ENCODE measurements around the gene USE1.
"Not testable (repeated sequence)": the region's sequence is repeated elsewhere in the genome, so short reads cannot be mapped to it uniquely, and the experiment has no call there.

USE1 gene, protein sequence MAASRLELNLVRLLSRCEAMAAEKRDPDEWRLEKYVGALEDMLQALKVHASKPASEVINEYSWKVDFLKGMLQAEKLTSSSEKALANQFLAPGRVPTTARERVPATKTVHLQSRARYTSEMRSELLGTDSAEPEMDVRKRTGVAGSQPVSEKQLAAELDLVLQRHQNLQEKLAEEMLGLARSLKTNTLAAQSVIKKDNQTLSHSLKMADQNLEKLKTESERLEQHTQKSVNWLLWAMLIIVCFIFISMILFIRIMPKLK

DNA sequence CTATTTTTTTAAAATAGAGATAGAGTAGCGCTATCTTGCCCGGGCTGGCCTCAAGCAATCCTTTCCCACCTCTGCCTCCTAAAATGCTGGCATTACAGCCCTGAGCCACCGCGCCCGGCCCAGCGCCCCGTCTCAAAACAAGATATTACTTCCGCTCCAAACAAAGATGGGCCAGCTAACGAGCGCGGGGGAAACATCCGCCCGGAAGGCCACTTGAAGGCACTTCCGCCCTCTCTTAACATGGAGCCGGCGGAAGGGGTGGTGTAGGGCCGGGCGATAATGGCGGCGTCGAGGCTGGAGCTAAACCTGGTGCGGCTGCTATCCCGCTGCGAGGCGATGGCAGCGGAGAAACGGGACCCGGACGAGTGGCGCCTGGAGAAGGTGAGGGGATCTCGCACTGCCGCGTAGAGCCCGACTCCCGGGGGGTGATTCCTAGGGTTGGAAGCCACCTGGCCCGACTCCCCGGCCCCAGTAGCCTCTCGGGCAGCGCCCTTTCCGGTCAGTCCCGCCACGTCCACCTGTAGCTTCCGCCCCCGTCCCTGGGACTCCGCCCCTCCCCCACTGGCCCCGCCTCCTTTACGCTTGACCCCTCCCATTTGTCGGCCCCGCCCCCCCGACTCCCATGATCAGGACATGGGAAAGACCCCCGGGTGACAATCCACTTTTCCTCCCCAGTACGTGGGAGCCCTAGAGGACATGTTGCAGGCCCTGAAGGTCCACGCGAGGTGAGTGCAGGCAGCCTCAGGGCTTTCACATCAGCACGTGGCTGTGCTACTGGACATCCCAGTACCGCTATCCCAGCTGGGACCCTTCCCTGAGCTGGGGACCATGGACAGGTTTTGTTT lies at the start of gene USE1:
Gene USE1 (plus strand): TSS at position 231 of the 845 bp plus-strand sequence. CDS start 49 bp downstream, at position 280.
- in situ Hi-C loops (cut with HindIII; ENCODE audit: low pct_unique_long_range_greater_than_20kb, low sequenced_read_pairs): no loop called here
- TF ChIP-seq JUND (IDR thresholded peaks at IDR 0.05; ENCODE audit: low read depth): no peak
- peak; percentile 81 to 92 for DNase-seq (ENCODE audit: low read depth in 1 of 2, low spot score in 1 of 2)

DNA sequence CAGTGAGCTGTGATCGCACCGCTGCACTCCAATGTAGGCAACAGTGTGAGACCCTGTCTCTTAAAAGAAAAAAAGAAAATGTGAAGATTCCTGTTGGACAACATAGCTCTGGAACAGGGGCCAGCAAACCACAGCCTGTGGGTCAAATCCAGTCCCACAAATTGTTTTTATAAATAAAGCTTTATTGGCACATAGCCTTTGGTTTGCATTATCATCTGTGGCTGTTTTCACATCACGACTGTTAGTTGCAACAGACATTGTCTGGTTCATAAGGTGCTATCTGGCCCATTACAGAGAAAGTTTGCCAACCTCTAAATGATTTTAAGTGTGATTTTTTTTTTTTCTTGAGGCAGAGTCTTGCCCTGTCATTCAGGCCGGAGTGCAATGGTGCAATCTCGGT lies 49.4 kb upstream of the USE1 start:
- no peak for TF ChIP-seq JUND (IDR thresholded peaks at IDR 0.05; ENCODE audit: low read depth)
- no peak for DNase-seq (ENCODE audit: low read depth in 1 of 2, low spot score in 1 of 2)
- in situ Hi-C loops (cut with HindIII; ENCODE audit: low pct_unique_long_range_greater_than_20kb, low sequenced_read_pairs): no loop called here

DNA sequence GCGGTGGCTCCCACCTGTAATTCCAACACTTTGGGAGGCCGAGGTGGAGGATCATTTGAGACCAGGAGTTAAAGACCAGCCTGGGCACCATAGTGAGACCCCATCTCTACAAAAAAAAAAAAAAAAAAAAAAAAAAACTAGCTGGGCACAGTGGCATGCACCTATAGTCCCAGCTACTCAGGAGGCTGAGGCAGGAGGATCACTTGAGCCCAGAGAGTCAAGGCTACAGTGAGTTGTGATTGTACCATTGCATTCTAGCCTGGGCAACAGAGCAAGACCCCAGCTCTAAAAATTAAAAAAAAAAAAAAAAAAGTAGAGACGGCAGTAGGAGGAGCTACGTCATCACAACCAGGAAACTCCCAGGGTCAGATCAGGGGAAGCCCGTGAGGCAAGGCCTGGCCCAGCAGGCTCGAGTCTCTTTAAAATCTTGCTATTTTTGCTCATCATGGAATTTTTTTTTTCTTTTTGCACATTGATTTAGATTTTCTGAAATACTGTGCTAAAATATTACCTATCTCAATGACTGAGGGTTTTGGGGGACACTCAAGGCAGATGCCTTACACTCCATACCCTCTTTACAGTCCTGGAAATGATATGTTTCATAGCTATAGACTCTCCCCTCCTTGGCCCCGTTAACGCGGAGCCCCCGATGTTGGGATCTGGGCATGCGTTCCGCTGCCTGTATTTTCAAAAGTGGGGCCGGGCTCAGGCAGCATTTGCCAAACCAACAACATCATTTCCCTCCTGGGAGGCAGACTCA lies 44.4 kb upstream of the USE1 start:
- no peak for DNase-seq (ENCODE audit: low read depth in 1 of 2, low spot score in 1 of 2)
- no peak for TF ChIP-seq JUND (IDR thresholded peaks at IDR 0.05; ENCODE audit: low read depth)
- in situ Hi-C loops (cut with HindIII; ENCODE audit: low pct_unique_long_range_greater_than_20kb, low sequenced_read_pairs): no loop called here

DNA sequence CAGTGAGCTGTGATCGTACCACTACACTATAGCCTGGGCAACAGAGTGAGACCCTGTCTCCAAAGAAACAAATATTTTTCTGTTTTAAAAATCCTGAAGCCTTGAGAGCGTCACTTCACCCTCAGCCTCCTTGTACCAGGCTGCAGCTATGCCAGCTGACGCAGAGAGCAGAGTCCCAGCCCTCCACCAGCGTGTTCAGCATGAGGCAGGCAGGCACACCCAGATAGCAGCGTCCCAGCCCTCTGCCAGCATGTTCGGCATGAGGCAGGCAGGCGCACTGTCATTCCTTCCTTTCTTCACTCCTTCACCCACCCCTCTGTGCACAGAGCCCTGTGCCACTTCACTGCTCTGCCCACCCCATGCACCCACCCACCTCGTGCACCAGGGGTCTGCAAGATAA lies 43.3 kb upstream of the USE1 start:
- in situ Hi-C loops (cut with HindIII; ENCODE audit: low pct_unique_long_range_greater_than_20kb, low sequenced_read_pairs): no loop called here
- no peak for TF ChIP-seq JUND (IDR thresholded peaks at IDR 0.05; ENCODE audit: low read depth)
- DNase-seq (ENCODE audit: low read depth in 1 of 2, low spot score in 1 of 2): no peak

DNA sequence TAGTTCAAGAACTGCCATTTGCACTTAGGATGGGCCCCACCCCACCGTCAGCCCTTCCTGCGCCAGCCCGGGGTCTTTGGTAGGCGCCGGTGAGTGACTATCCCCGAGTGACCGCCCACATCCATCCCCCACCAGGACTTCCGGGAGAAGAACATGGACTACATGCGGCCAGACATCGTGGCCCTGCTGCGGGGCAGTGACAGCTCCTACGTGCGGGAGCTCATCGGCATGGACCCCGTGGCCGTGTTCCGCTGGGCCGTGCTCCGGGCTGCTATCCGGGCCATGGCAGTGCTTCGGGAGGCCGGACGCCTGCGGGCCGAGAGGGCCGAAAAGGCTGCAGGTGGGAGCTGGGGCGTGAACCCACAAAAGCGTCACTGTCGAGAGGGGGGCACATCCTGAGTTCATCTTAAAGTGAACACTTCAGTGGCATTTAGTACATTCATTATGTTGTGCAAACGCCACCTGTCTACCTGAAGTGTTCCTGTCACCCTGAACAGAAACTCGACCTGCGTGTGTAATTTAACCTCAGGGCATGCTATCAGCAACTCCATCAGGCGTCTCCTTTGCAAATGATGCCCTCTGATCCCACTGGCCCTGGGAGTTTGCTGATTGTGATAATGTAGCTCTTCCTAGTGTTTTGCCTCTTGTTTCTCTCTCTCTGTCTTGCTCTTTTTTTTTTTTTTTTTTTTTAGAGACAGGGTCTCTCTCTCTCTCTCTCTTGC lies 42.4 kb upstream of the USE1 start:
- in situ Hi-C loops (cut with HindIII; ENCODE audit: low pct_unique_long_range_greater_than_20kb, low sequenced_read_pairs): no loop called here
- DNase-seq (ENCODE audit: low read depth in 1 of 2, low spot score in 1 of 2): peak in 1 of 2 experiments; percentile 23
- TF ChIP-seq JUND (IDR thresholded peaks at IDR 0.05; ENCODE audit: low read depth): no peak

DNA sequence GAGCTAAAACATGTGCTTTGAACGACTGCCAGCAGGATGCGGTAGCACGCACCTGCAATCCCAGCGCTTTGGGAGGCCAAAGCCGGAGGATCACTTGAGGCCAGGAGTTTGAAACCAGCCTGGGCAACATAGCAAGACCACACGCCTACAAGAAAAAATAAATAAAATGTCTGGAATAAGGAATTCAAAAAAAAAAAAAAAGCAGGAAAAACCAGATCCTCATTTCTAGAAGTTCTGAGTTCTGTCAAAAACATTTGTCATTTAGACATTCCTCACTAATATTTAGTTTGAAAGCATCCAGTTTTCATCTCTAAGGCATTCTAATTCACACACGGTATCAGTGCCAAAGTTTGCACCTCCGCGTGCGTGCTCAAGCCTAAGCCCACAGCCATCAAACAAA lies 36.9 kb upstream of the USE1 start:
- DNase-seq (ENCODE audit: low read depth in 1 of 2, low spot score in 1 of 2): no peak
- no peak for TF ChIP-seq JUND (IDR thresholded peaks at IDR 0.05; ENCODE audit: low read depth)
- in situ Hi-C loops (cut with HindIII; ENCODE audit: low pct_unique_long_range_greater_than_20kb, low sequenced_read_pairs): no loop called here

DNA sequence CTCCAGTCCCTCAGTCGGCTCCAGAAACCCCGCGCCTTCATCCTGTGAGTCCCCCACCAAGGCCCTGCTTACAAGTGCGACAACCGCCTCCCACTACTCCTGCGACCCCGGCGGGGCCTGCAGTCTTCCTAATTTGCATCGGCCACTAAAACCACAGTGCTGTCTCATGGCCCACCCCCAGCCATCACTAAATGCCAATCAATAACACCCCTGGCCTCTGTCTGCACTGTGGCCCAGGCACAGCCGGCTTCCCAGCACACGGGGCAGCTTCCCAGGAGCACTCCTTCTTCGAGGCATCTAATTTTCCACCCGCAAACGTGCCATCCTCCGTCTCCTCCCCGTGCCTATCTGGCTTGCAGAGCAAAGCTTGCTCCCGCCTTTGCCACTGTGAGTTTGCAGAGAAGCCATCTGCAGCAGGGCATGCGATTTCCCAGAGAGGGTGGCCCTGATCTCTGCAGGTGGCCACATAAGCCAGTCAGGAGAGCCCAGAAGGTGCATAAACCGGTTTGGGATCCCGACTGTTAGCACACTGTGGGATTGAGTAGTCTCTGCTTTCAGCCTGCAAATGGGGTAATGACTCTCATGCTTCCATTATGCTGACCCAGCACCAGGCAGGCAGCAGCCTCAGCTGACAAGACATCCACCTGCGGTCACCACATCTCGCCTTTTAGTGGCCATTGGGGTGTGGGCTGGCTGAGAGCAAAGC lies 34.0 kb upstream of the USE1 start:
- TF ChIP-seq JUND (IDR thresholded peaks at IDR 0.05; ENCODE audit: low read depth): no peak
- DNase-seq (ENCODE audit: low read depth in 1 of 2, low spot score in 1 of 2): no peak
- in situ Hi-C loops (cut with HindIII; ENCODE audit: low pct_unique_long_range_greater_than_20kb, low sequenced_read_pairs): no loop called here

DNA sequence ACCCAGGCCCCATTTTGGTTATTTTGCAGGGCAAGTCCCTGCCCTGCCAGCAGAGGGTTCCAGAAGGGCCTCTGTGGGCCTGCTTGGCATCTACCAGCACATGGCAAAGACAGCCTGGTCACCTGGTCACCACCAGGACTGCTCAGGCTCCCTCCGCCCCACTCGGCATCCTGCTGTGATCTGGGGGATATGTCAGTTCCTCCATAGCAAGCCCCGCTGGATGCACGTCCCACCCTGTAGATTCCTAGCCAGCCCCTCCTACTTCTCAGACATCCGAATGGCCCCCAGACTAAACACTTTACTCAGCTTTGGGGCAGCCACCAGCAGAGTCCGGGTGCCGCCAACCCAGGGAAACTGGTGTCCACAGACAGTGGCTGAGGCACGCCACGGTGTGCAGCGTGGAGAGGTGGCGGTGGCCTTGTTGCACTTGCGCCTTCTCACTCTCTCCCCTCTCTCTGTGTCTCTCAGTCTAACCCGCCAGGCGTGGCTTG lies 31.8 kb upstream of the USE1 start:
- TF ChIP-seq JUND (IDR thresholded peaks at IDR 0.05; ENCODE audit: low read depth): no peak
- in situ Hi-C loops (cut with HindIII; ENCODE audit: low pct_unique_long_range_greater_than_20kb, low sequenced_read_pairs): no loop called here
- no peak for DNase-seq (ENCODE audit: low read depth in 1 of 2, low spot score in 1 of 2)

DNA sequence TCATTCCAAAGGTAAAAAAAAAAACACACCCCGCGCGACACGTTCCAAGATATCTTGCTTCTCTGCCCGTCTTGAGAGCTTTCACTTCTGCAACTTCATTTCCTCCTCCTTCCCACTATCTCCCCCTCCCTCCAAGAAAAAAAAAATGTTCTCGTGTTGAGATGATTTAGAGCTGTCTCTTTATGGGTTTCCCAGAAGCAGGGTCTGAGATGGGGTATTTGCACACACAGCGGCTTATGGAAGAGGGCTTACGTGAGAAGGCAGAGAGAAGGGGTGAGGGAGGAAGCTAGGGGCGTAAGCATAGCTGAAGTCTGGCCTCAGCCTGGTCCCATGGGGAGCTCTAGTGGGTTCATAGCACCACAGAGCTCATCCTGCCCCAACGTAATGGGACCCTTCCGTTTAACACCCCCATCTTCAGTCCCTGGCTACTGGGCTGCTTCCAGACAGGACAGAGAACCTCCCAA lies 31.3 kb upstream of the USE1 start:
- DNase-seq (ENCODE audit: low read depth in 1 of 2, low spot score in 1 of 2): no peak
- no peak for TF ChIP-seq JUND (IDR thresholded peaks at IDR 0.05; ENCODE audit: low read depth)
- in situ Hi-C loops (cut with HindIII; ENCODE audit: low pct_unique_long_range_greater_than_20kb, low sequenced_read_pairs): no loop called here

DNA sequence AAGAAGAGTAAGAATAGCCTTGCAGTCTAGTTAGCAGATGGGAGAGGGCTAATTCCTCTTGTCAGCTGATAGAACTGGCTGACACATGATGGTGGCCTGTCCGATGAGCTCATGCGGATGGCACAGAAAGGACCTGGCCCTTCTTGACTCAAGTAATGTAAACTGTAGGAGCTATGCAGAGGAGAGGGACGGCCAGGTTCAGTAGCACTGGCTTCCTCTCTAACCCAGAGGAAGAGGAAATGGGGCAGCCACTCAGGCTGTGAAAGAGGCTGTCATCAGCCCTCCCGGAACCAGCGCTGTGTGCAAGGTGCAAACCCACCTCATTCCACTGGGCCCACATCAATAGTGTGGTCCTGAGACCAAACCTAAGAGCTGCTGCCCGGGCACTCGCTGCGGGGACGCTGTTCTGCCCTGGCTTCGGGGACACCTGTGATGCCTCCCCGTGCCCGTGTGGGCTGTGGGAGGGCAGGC lies 30.8 kb upstream of the USE1 start:
- TF ChIP-seq JUND (IDR thresholded peaks at IDR 0.05; ENCODE audit: low read depth): no peak
- no peak for DNase-seq (ENCODE audit: low read depth in 1 of 2, low spot score in 1 of 2)
- in situ Hi-C loops (cut with HindIII; ENCODE audit: low pct_unique_long_range_greater_than_20kb, low sequenced_read_pairs): no loop called here

DNA sequence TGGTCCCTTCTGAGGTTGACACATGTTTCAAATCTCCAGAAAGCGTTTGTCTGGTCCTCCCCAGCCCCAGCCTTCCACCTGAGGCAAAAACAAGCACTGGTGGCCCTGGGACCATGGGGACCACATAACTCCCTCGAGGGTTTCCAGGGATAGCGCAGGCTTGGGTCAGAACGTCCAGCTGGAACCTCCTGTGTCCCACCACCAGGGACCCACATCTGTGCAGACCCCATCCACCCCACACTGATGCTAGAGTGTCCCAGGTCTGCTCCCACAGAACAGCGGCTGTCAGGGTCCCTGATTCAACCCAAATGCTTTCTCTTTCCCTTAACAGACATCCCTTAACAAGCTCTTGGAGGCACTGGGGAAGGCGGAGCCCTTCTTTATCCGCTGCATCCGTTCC lies 29.6 kb upstream of the USE1 start:
- no peak for TF ChIP-seq JUND (IDR thresholded peaks at IDR 0.05; ENCODE audit: low read depth)
- in situ Hi-C loops (cut with HindIII; ENCODE audit: low pct_unique_long_range_greater_than_20kb, low sequenced_read_pairs): no loop called here
- DNase-seq (ENCODE audit: low read depth in 1 of 2, low spot score in 1 of 2): no peak

DNA sequence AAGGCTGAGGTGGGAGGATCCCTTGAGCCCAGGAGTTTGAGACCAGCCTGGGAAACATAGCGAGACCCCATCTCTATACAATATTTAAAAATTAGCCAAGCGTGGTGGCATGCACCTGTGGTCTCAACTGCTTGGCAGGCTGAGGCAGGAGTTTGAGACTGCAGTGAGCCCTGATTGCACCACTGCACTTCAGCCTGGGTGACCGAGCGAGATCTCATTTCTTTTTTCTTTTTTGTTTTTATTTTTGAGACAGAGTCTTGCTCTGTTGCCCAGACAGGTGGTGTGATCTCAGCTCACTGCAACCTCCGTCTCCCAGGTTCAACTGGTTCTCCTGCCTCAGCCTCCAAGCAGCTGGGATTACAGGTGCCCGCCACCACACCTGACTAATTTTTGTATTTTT lies 23.4 kb upstream of the USE1 start:
- in situ Hi-C loops (cut with HindIII; ENCODE audit: low pct_unique_long_range_greater_than_20kb, low sequenced_read_pairs); DNase-seq (ENCODE audit: low read depth in 1 of 2, low spot score in 1 of 2): not testable (repeated sequence)

Data from T47D (cell line).